WI38 (cell line): ENCODE results near the gene TSSK6.

Experiments used
- H3K4me3 ChIP-seq: 2 replicates; pipeline ENCODE4 v1.5.1; 2011; ENCODE audit warnings: low read depth, mild to moderate bottlenecking, control low read depth, low read length
- TF ChIP-seq, protein P1 (sequence below): IDR thresholded peaks from 2 replicates; pipeline ENCODE4 v1.5.1; 2012; ENCODE audit warnings: low read depth, mild to moderate bottlenecking, control low read depth, low read length

Gene TSSK6

DNA sequence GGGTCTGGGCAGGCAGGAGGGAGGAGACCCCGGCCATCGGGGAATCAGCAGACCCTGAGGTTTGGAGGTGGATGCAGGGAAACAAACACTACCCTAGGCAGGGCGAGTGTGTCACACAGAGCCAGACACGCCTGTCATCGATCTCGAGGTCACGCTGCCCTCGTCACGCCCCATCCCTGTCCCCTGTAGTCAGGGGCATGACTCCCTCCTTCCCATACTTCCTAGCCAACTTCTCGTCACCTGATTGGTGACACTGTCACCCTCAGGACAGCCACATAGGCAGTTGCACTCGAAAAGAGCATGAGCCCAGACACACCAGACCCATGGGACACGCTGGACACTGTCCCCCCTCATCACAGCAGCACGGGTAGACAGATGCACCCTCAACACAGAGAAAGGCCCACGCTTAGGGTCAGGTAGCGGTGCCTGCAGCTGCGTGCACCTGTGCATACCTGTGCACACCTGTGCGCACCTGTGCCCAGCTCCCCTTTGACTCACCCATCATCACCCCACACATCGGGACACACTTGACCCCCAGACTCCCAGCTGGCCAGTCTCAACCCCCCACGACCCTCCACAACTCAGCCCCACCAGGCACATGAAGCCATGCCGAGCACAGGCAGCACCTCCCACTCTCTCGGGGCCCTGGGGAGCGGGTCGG, 34.6 kb upstream of the TSSK6 start:
- H3K4me3 ChIP-seq, result no peak overlapping the region
- TF ChIP-seq, protein P1, sequence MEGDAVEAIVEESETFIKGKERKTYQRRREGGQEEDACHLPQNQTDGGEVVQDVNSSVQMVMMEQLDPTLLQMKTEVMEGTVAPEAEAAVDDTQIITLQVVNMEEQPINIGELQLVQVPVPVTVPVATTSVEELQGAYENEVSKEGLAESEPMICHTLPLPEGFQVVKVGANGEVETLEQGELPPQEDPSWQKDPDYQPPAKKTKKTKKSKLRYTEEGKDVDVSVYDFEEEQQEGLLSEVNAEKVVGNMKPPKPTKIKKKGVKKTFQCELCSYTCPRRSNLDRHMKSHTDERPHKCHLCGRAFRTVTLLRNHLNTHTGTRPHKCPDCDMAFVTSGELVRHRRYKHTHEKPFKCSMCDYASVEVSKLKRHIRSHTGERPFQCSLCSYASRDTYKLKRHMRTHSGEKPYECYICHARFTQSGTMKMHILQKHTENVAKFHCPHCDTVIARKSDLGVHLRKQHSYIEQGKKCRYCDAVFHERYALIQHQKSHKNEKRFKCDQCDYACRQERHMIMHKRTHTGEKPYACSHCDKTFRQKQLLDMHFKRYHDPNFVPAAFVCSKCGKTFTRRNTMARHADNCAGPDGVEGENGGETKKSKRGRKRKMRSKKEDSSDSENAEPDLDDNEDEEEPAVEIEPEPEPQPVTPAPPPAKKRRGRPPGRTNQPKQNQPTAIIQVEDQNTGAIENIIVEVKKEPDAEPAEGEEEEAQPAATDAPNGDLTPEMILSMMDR, result no peak

DNA sequence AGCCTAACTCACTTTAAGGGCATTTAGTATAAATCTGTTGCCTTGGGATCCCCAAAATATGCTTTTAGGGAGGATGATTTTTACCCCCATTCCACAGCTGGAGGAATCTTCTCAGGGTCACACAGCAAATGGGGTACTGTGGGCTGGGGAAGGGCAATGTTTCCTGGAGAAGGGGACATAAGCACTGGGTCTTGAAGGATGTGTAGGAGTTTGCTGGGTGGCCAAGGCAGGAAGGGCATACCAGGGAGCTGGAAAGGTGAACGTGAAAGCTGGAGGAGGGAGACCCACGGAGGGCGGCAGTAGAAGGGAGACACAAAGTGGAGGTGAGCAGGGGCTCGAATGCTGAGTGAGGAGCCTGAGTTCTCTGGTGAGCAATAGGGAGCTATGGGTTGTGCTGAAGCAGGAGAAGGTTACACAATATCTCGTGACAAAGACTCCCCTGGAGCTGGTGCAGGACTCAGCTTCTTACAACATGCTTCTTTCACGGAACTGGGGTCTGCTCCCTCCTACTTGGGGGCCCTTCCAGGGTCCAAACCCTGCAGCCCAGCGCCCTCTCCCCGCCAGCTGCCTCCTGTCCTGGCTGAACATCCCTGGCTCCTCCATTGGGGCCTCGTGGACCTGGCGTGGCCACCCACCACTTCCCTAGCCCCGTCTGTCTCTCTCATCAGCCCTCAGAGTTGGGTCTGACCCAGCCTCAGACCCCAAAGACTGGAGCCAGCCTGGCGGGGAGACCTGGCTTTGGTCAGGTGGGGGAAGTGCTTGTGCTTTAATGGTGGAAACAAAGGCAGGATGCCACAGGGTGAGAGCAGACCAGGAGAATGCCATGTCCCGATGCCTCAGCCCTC, 33.8 kb upstream of the TSSK6 start:
- TF ChIP-seq, protein P1, result no peak
- no peak overlapping the region for H3K4me3 ChIP-seq

DNA sequence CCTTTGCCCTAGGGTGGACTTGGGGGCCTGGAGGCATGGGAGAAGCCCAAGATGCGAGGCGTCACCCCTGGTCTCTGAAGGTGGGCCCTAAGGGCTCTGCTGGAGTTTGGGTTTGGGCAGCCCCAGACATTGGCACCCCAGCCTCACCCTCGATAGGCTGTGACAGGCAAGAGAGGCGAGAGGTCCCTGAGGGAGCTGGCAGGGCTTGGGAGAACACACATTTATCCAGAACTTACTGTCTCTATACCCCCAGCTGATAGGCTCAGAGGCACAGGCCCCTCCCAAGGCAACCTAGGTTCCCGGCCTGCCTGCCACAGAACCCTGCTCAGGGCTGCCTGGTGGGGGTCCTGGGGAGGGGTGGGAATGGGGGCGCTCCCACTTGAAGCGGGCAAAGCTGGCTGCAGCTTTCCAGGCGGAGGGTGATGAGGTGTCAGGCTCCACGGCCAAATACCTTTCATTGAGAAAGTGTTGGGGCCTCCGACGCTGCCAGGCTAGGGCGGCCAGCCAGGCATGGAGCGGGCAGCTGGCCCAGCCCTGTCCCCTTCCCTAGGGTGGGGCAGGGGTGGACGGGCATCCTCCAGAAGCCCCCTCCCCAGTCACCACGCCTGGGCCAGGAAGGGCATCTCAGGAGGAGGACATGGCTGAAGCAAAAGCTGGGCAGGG, 32.5 kb upstream of the TSSK6 start:
- TF ChIP-seq, protein P1, result no peak

DNA sequence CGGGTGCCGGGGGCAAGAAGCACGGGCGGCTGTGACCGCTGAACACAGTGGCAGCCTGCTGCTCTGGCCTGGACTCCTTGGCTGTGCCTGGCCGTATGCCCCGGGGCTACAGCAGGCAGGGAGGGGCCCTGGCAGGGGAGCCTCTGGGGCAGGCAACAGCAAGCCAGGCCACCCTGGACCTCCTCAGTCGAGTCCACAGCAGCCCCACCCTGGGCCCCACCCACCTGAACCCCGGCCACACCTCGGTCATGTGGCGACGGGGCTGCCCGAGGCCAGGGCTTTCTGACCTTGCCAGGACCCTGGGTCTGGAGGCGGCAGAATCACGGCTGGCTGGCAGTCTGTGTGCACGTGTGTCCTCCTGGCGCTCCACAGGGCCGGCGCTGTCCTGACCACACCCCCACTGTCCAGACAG, 31.4 kb upstream of the TSSK6 start:
- TF ChIP-seq, protein P1, result no peak
- no peak overlapping the region for H3K4me3 ChIP-seq

More for the DNA sequence above, 32.5 kb upstream of the TSSK6 start:
- H3K4me3 ChIP-seq, result no peak overlapping the region

DNA sequence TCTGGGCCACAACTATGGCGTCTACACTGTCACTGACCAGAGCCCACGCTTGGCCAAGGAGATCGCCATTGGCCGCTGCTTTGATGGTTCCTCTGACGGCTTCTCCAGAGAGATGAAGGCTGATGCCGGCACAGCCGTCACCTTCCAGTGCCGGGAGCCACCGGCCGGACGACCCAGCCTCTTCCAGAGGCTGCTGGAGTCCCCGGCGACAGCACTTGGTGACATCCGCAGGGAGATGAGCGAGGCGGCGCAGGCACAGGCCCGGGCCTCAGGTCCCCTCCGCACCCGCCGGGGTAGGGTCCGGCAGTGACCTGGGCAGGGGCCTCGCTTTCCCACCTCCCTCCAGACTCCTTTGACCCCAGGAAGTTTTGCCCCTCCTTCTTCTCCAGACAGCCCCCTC, 30.4 kb upstream of the TSSK6 start:
- H3K4me3 ChIP-seq, result no peak overlapping the region
- TF ChIP-seq, protein P1, result no peak

DNA sequence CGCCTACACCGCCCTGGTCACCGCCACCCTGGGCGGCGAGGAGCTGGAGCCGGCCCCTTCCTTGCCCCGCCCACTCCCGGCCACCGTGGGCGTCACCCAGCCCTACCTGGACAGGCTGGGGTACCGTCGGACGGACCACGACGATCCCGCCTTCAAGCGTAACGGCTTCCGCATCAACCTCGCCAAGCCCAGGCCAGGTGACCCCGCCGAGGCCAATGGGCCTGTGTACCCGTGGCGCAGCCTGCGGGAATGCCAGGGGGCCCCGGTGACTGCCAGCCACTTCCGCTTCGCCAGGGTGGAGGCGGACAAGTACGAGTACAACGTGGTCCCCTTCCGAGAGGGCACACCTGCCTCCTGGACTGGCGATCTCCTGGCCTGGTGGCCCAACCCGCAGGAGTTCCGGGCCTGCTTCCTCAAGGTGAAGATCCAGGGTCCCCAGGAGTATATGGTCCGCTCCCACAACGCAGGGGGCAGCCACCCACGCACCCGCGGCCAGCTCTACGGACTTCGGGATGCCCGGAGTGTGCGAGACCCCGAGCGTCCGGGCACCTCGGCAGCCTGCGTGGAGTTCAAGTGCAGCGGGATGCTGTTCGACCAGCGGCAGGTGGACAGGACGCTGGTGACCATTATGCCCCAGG, 29.7 kb upstream of the TSSK6 start:
- no peak overlapping the region for H3K4me3 ChIP-seq
- TF ChIP-seq, protein P1, result no peak
